ENCODE data around the gene ATP5PD.
"Not testable (repeated sequence)": the region's sequence is repeated elsewhere in the genome, so short reads cannot be mapped to it uniquely, and the experiment has no call there.

Gene ATP5PD

DNA sequence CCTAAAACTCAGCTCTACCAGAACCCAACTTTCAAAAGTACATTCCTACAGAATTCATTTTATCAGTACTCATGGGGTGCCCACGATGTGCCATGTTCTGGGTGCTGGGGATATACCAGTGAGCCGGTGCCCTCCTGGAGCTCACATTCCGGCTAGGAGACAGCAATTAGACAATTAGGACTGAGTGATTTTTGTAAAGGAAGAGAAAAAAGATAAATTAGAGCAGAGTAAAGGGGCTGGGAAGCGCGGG is 34.7 kb downstream of the ATP5PD start:
- DNase-seq: no peak
- H3K4me1 Mint-ChIP-seq: peaks cover 29% of the 10 kb centered on the region
- peaks cover 14% of the 10 kb centered on the region for H3K36me3 Mint-ChIP-seq
- H3K9me3 Mint-ChIP-seq: no peaks in the 10 kb centered on the region
- CTCF ChIA-PET: interaction anchor here (1.0 to 12.1 kb wide), 8 partner anchors 17 to 94 kb away, joined by 3 to 122 read pairs (median 6); partner anchors contain the start of gene CDR2L
- peak overlapping the region; percentile 95 for H3K4me3 Mint-ChIP-seq
- H3K27me3 Mint-ChIP-seq: peaks cover 23% of the 10 kb centered on the region
- peak overlapping the region; percentile 92 for H3K27ac Mint-ChIP-seq

DNA sequence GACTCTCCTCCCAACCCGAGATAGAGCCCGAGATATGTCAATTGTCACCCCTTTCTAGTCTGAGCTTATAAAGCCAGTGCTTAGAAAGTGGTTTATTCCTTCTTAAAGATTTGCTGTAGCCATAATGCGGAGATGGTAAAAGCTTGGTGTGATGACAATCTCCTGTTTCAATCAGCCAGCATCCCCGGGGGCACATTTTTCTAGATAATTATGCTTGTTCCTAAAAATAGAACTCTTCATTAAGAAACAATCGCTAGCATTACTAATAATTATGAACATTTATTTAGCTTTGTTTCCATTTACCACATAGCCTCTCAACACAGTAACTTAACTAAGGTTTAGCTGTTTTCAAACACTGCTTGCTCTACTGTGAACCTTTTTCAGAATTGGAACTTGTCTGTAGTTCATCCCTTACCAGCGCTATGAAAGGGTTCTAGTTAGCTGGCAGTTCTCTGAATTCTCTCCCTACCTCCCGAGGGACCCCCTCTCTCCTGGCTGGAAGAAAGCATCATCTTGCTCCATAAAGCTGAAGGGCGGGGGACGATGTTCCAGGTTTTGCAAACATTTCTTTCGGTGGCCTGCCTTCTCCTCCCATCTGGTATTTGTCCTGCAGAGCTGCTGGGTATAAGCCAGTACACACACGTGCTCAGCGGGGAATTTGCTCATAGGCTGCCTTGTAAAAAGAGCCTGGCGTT is 35.2 kb downstream of the ATP5PD start:
- no peak for DNase-seq
- peaks cover 10% of the 10 kb centered on the region for H3K36me3 Mint-ChIP-seq
- no peak overlapping the region for H3K27ac Mint-ChIP-seq
- H3K4me1 Mint-ChIP-seq: peaks cover 29% of the 10 kb centered on the region
- CTCF ChIA-PET: interaction anchor here (1.0 to 12.1 kb wide), 8 partner anchors 17 to 190 kb away, joined by 3 to 122 read pairs (median 6); partner anchors contain the start of gene CDR2L
- peak overlapping the region; percentile 95 for H3K4me3 Mint-ChIP-seq
- peaks cover 28% of the 10 kb centered on the region for H3K27me3 Mint-ChIP-seq
- no peaks in the 10 kb centered on the region for H3K9me3 Mint-ChIP-seq

DNA sequence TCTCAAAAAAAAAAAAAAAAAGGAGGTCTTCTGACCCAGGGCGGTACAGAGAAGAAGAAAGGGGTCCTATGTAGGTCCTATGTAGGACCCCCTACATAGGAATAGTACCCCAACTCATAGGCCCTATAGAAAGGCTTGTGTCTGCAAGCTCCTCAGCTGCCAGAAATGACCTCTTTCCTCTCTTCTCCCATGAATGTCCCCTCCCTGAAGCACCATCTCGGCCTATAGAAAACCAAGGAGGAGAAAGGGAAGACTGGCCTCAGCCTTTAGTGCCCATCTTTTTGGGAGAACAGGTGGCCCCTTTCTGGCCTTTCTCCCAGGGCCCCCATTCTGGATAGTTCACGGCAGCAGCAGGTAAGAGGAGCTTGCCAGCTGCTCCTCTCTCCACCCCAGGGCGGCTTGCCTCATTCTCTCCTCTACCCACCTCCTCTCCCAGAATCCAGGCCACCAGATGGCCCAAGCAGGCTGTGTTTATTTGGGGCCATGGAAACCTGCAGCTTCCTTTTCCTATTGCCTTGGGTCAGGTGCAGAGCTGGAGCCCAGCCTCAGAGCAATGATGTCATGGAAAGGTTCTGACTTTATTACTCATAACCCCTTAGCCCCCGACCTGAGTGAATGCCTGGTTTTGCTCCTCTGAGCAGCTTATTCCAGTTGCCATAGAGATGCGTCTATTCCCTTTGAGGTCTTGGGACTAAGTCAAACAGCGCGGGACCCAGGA is 35.9 kb downstream of the ATP5PD start:
- H3K4me1 Mint-ChIP-seq: peaks cover 27% of the 10 kb centered on the region
- H3K27me3 Mint-ChIP-seq: peaks cover 32% of the 10 kb centered on the region
- no peaks in the 10 kb centered on the region for H3K9me3 Mint-ChIP-seq
- H3K27ac Mint-ChIP-seq: no peak overlapping the region
- peak overlapping the region; percentile 31 for H3K4me3 Mint-ChIP-seq
- CTCF ChIA-PET: interaction anchor here (1.0 to 12.1 kb wide), 4 partner anchors 28 to 190 kb away, joined by 3 to 122 read pairs (median 6); no protein-coding TSS in a partner anchor
- DNase-seq: peak; percentile 27
- peaks cover 7% of the 10 kb centered on the region for H3K36me3 Mint-ChIP-seq

- DNase-seq: no peak
- Mint-ChIP-seq H3K4me3 (no peak overlapping the region), H3K36me3 (peaks cover 3% of the 10 kb centered on the region), H3K4me1 (peaks cover 19% of the 10 kb centered on the region), H3K27ac (no peak overlapping the region), H3K27me3 (peaks cover 38% of the 10 kb centered on the region), H3K9me3 (no peaks in the 10 kb centered on the region)
- CTCF ChIA-PET: interaction anchor here (0.6 to 12.1 kb wide), 3 partner anchors 21 to 59 kb away, joined by 3 to 122 read pairs (median 4); no protein-coding TSS in a partner anchor
These were observed 37.5 kb downstream of the ATP5PD start for GRCh38 chr17:75009139-75009724.

GRCh38 chr17:75008373-75008772 is 38.4 kb downstream of the ATP5PD start:
- CTCF ChIA-PET: interaction anchor here (0.6 to 12.1 kb wide), 3 partner anchors 20 to 277 kb away, joined by 4 to 122 read pairs (median 6); no protein-coding TSS in a partner anchor
- Mint-ChIP-seq H3K27me3 (peaks cover 38% of the 10 kb centered on the region), H3K4me3 (no peak overlapping the region), H3K27ac (no peak overlapping the region), H3K4me1 (peaks cover 12% of the 10 kb centered on the region), H3K9me3 (no peaks in the 10 kb centered on the region), H3K36me3 (no peaks in the 10 kb centered on the region)
- DNase-seq: no peak

- Mint-ChIP-seq H3K4me1 (peaks cover 2% of the 10 kb centered on the region), H3K27me3 (peaks cover 38% of the 10 kb centered on the region), H3K36me3 (no peaks in the 10 kb centered on the region), H3K4me3 (no peak overlapping the region), H3K9me3 (no peaks in the 10 kb centered on the region), H3K27ac (no peak overlapping the region)
- CTCF ChIA-PET: interaction anchor here (0.6 to 12.1 kb wide), 5 partner anchors 12 to 114 kb away, joined by 3 to 122 read pairs (median 3); no protein-coding TSS in a partner anchor
- no peak for DNase-seq
These were observed 40.1 kb downstream of the ATP5PD start for GRCh38 chr17:75006653-75007052.

GRCh38 chr17:75006084-75006483 is 40.7 kb downstream of the ATP5PD start:
- not testable (repeated sequence) for H3K4me1 Mint-ChIP-seq, H3K36me3 Mint-ChIP-seq, DNase-seq, H3K4me3 Mint-ChIP-seq, H3K27ac Mint-ChIP-seq, H3K9me3 Mint-ChIP-seq
- peaks cover 38% of the 10 kb centered on the region for H3K27me3 Mint-ChIP-seq
- CTCF ChIA-PET: interaction anchor here (0.7 to 12.1 kb wide), 5 partner anchors 11 to 108 kb away, joined by 3 to 122 read pairs (median 3); no protein-coding TSS in a partner anchor

DNA sequence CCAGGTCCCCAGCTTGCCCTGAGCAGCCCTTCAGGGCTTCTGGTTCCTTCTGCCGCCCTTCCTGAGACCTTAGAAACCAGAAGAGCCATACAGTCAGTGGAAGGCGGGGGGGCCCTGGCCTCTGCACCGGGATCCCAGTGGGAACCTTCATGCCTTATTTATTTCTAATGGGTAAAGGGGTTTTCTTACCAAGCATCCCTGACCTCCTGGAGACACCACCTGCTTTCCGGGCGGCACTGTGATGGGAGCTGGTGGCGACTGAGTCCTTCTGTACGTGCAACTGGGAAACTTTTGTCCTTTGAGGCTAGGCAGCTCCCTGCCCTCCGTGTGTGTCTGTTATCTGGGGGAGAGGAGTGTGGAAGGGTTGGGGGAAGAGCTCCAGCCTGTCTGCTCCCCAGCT is 41.5 kb downstream of the ATP5PD start:
- no peaks in the 10 kb centered on the region for H3K36me3 Mint-ChIP-seq
- H3K4me1 Mint-ChIP-seq: no peaks in the 10 kb centered on the region
- no peak for DNase-seq
- H3K4me3 Mint-ChIP-seq: no peak overlapping the region
- CTCF ChIA-PET: interaction anchor here (0.7 to 12.1 kb wide), 3 partner anchors 43 to 109 kb away, joined by 3 to 122 read pairs (median 4); no protein-coding TSS in a partner anchor
- H3K27ac Mint-ChIP-seq: no peak overlapping the region
- H3K9me3 Mint-ChIP-seq: no peaks in the 10 kb centered on the region
- peaks cover 36% of the 10 kb centered on the region for H3K27me3 Mint-ChIP-seq

- H3K36me3 Mint-ChIP-seq: no peaks in the 10 kb centered on the region
These were observed 42.4 kb downstream of the ATP5PD start for GRCh38 chr17:75004371-75004770.

DNA sequence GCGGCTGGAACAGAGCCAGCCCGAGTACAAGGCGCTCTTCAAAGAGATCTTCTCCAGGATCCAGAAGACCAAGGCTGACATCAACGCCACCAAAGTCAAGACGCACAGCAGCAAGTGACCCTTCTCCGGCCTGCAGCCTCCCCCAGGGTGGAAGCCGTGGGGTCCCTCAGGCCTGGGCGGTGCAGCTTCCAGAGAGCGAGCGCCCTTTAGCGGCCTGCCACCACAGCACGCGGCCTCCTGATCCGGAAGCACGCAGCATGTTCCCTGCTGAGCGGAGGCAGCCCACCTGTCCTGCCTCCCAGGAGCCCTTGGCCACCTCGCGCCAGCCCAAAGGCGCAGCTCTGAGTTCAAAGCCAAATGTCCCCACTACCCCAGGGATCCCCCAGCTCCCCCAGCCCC is 42.8 kb downstream of the ATP5PD start:
- CTCF ChIA-PET: interaction anchor here (0.6 to 12.1 kb wide), 4 partner anchors 41 to 84 kb away, joined by 3 to 122 read pairs (median 4); no protein-coding TSS in a partner anchor
- no peak overlapping the region for H3K4me3 Mint-ChIP-seq

More at GRCh38 chr17:75004371-75004770, 42.4 kb downstream of the ATP5PD start:
- Mint-ChIP-seq H3K9me3 (no peaks in the 10 kb centered on the region), H3K27ac (no peak overlapping the region), H3K27me3 (peaks cover 34% of the 10 kb centered on the region), H3K4me3 (no peak overlapping the region), H3K4me1 (no peaks in the 10 kb centered on the region)
- DNase-seq: no peak
- CTCF ChIA-PET: interaction anchor here (0.6 to 12.1 kb wide), 3 partner anchors 42 to 84 kb away, joined by 3 to 122 read pairs (median 4); no protein-coding TSS in a partner anchor

DNA sequence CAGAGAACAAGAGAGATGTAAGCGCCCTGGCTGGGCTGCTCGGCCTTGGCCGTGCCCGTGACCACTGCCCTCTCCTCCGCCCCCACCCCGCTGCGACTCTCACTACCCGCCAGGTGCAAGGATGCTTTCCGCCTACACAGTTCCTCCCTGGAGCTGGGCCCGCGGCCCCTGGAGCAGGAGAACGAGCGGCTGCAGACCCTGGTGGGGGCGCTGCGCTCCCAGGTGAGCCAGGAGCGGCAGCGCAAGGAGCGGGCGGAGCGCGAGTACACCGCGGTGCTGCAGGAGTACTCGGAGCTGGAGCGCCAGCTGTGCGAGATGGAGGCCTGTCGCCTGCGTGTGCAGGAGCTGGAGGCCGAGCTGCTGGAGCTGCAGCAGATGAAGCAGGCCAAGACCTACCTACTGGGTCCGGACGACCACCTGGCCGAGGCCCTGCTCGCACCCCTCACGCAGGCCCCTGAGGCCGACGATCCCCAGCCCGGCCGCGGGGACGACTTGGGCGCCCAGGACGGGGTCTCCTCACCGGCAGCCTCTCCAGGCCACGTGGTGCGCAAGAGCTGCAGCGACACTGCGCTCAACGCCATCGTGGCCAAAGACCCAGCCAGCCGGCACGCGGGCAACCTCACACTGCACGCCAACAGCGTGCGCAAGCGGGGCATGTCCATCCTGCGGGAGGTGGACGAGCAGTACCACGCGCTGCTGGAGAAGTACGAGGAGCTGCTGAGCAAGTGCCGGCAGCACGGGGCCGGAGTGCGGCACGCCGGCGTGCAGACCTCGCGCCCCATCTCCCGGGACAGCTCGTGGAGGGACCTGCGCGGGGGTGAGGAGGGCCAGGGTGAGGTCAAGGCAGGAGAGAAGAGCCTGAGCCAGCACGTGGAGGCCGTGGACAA is 43.5 kb downstream of the ATP5PD start:
- no peaks in the 10 kb centered on the region for H3K36me3 Mint-ChIP-seq
- no peak overlapping the region for H3K27ac Mint-ChIP-seq
- no peaks in the 10 kb centered on the region for H3K9me3 Mint-ChIP-seq
- H3K4me1 Mint-ChIP-seq: peaks cover 7% of the 10 kb centered on the region
- DNase-seq: no peak
- peaks cover 27% of the 10 kb centered on the region for H3K27me3 Mint-ChIP-seq
- CTCF ChIA-PET: interaction anchor here (0.6 to 1.4 kb wide), 4 partner anchors 40 to 85 kb away, joined by 3 to 4 read pairs (median 3); no protein-coding TSS in a partner anchor
- no peak overlapping the region for H3K4me3 Mint-ChIP-seq

More for the DNA sequence above, 42.8 kb downstream of the ATP5PD start:
- DNase-seq: no peak
- no peak overlapping the region for H3K27ac Mint-ChIP-seq
- peaks cover under 1% of the 10 kb centered on the region for H3K4me1 Mint-ChIP-seq
- H3K9me3 Mint-ChIP-seq: no peaks in the 10 kb centered on the region
- peaks cover 31% of the 10 kb centered on the region for H3K27me3 Mint-ChIP-seq
- no peaks in the 10 kb centered on the region for H3K36me3 Mint-ChIP-seq

DNA sequence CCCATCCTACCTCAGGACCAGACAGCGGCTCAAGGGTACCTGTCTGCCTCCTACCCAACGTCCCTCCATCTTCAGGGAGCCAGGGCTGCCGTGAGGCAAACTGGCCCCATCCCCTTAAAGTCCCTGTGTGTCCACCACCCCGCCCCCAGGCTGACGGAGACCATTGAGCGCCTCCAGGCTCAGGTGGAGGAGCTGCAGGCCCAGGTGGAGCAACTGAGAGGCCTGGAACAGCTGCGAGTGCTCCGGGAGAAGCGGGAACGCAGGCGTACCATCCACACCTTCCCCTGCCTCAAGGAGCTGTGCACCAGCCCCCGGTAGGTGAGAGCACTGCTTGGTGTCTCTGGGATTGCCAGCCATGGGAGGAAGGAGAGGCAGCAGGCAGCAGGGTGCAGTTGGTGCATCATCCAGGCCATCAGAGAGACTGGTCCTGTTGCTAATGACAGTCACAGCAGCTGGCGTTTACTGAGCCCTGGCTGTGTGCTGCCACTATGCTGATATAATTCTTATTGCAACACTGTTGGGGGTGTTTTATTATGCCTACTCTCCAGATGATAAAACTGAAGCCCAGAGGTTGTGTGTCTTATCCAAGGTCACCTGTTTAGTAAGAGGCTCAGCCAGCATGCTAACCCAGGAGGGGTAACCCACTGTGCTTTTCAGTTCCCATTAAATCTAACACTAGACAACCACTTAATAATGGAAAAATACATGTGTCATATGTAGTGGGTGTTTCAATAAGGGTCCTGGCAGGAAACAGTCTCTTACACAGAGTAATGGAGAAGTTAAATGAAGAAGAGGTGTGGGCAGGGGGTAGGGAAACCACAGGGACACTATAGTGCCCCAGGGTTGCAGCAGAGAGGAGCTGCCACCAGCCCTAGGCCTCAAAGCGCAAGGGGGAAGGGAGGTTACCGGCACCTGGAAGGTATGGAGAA is 44.6 kb downstream of the ATP5PD start:
- no peak overlapping the region for H3K4me3 Mint-ChIP-seq
- peaks cover 9% of the 10 kb centered on the region for H3K4me1 Mint-ChIP-seq
- DNase-seq: no peak
- no peak overlapping the region for H3K27ac Mint-ChIP-seq
- no peaks in the 10 kb centered on the region for H3K9me3 Mint-ChIP-seq
- CTCF ChIA-PET: interaction anchor here (1.4 kb wide), 1 partner anchor 39 kb away, joined by 3 read pairs; no protein-coding TSS in a partner anchor
- H3K27me3 Mint-ChIP-seq: peaks cover 18% of the 10 kb centered on the region
- no peaks in the 10 kb centered on the region for H3K36me3 Mint-ChIP-seq
